A549 (cell line): Measurements from ENCODE around the gene MECR. TPM values are rescaled to one million over a fixed set of nuclear protein-coding genes. Genes with fewer than 3 reads are reported as not detected.

Source experiments
- ATAC-seq, 2 experiments: fragments of 200-7000 bp in 1 of 2; fragments of >200 bp in 1 of 2; cut with Nextera tagmentation in 1 of 2; cut with Tn5 transposase in 1 of 2; 3 replicates each; pipeline versions ENCODE4 v1.8.0 to v1.9.1; 2018 to 2020; ENCODE audit warnings: mild to moderate bottlenecking in 1 of 2, moderate library complexity in 1 of 2
- CTCF ChIA-PET: fragments of 300-600 bp; sonication (Branson Sonifier 250); formaldehyde crosslinking; extraction: SDS; loops from one replicate; lab custom pipeline; 2021; ENCODE audit warnings: antibody characterized with exemption, inconsistent platforms; lab: Yijun Ruan, JAX
- POLR2A ChIA-PET: fragments of 350-600 bp; formaldehyde crosslinking; extraction: SDS; loops from one replicate; lab custom pipeline; 2021; ENCODE audit warnings: antibody characterized with exemption, inconsistent platforms; lab: Yijun Ruan, JAX
- DNase-seq, 2 experiments: peaks; one replicate each; pipeline versions ENCODE4 v3.0.0 to v3.0.0-alpha.2; 2011 to 2016; ENCODE audit warnings: low read depth in 1 of 2, low spot score in 1 of 2
- FAIRE-seq: peaks from 2 replicates; lab custom pipeline; 2011; peaks lifted over from hg19 to GRCh38; lab: Jason Lieb, UNC
- H3K27ac ChIP-seq, 2 experiments: fragments of >200 bp; sonication (Bioruptor Twin); formaldehyde crosslinking; 3 replicates each; pipeline ENCODE4 v1.5.1; 2016 to 2017
- H3K4me1 ChIP-seq: fragments of >200 bp; sonication (Bioruptor Twin); formaldehyde crosslinking; 3 replicates; pipeline ENCODE4 v1.6.1; 2016
- H3K4me2 ChIP-seq: fragments of >200 bp; sonication (Bioruptor Twin); formaldehyde crosslinking; 3 replicates; pipeline ENCODE4 v1.6.1; 2016
- H3K4me3 ChIP-seq: fragments of >200 bp; sonication (Bioruptor Twin); formaldehyde crosslinking; 3 replicates; pipeline ENCODE4 v1.5.1; 2016
- H3K9me3 ChIP-seq: fragments of >200 bp; sonication (Bioruptor Twin); formaldehyde crosslinking; 3 replicates; pipeline ENCODE4 v1.6.1; 2016
- BCL3 ChIP-seq: fragments of >200 bp; sonication (Bioruptor Twin); formaldehyde crosslinking; IDR thresholded peaks from 3 replicates; pipeline ENCODE4 v1.6.1; 2016
- BHLHE40 ChIP-seq: IDR thresholded peaks from 2 replicates; pipeline ENCODE4 v1.6.1; 2012; ENCODE audit warnings: low read depth, low read length, inconsistent platforms
- EHF ChIP-seq: fragments of 250-450 bp; sonication (Bioruptor Pico); IDR thresholded peaks from 2 replicates; pipeline ENCODE4 v1.5.0; 2020; ENCODE audit warnings: mild to moderate bottlenecking
- ELK1 ChIP-seq: fragments of 150-350 bp; IDR thresholded peaks from 2 replicates; pipeline ENCODE4 v1.6.1; 2014; ENCODE audit warnings: low read depth, mild to moderate bottlenecking, low read length
- FOSL2 ChIP-seq, 2 experiments: fragments of 450-650 bp in 1 of 2; fragments of >200 bp in 1 of 2; sonication (Bioruptor Twin) in 1 of 2; formaldehyde crosslinking; IDR thresholded peaks; 2 replicates each; pipeline versions ENCODE4 v1.5.0 to v1.6.1; 2016 to 2020; ENCODE audit warnings: mild to moderate bottlenecking in 1 of 2, moderate library complexity in 1 of 2
- FOXS1 ChIP-seq: fragments of 250-450 bp; sonication (Bioruptor Pico); IDR thresholded peaks from 2 replicates; pipeline ENCODE4 v1.5.0; 2020; ENCODE audit warnings: mild to moderate bottlenecking, moderate library complexity
- GATA3 ChIP-seq: IDR thresholded peaks from 2 replicates; pipeline ENCODE4 v1.6.1; 2012; ENCODE audit warnings: borderline replicate concordance
- HDAC2 ChIP-seq: fragments of 200-600 bp; sonication (generic); IDR thresholded peaks from 2 replicates; pipeline ENCODE4 v1.6.1; 2016
- HEYL ChIP-seq: fragments of 250-450 bp; sonication (Bioruptor Pico); IDR thresholded peaks from 2 replicates; pipeline ENCODE4 v1.8.0; 2021; ENCODE audit warnings: mild to moderate bottlenecking, moderate library complexity
- JUN ChIP-seq, 2 experiments: fragments of >200 bp; sonication (Bioruptor Twin); formaldehyde crosslinking; IDR thresholded peaks; 2 replicates in 1 of 2; 3 replicates in 1 of 2; pipeline ENCODE4 v1.6.1; 2016 to 2017
- MAFK ChIP-seq: fragments of 450-650 bp; IDR thresholded peaks from 2 replicates; pipeline ENCODE4 v1.6.1; 2014; ENCODE audit not compliant: partially characterized antibody
- NFE2L2 ChIP-seq: fragments of 150-350 bp; conservative IDR thresholded peaks from 2 replicates; pipeline ENCODE4 v1.6.1; 2014; ENCODE audit warnings: low read length
- POLR2AphosphoS2 ChIP-seq: conservative IDR thresholded peaks from 2 replicates; pipeline ENCODE4 v1.6.1; 2012; ENCODE audit warnings: low read length, improper control_type of control experiment, inconsistent platforms
- SREBF2 ChIP-seq: fragments of 450-650 bp; IDR thresholded peaks from 2 replicates; pipeline ENCODE4 v1.6.1; 2014; ENCODE audit warnings: mild to moderate bottlenecking, moderate library complexity
- WGBS: methylation state at CpG from one replicate; pipeline ENCODE4 v1.1.6; 2017; ENCODE audit errors: missing lambda C conversion rate; 5-methylcytosine and 5-hydroxymethylcytosine counted together
- polyA plus RNA-seq, 4 experiments: library from polyadenylated mRNA; depleted of rRNA in 3 of 4; stranded (reverse); fragments of >200 nt; fragmentation: RNase III in 1 of 4; extraction: RNeasy Plus Mini Kit Qiagen cat#74134 plus additional on column Dnase treatment in 1 of 4; gene quantifications; 2 replicates in 3 of 4; 3 replicates in 1 of 4; pipeline ENCODE4 v1.2.3, GENCODE V29; 2011 to 2017
- TF ChIP-seq, protein P1 (sequence below): fragments of >200 bp; sonication (Bioruptor Twin); formaldehyde crosslinking; IDR thresholded peaks from 3 replicates; pipeline ENCODE4 v1.5.1; 2016
- TF ChIP-seq, protein P2 (sequence below): IDR thresholded peaks from 2 replicates; pipeline ENCODE4 v1.6.1; 2012

The MECR gene
- polyA plus RNA-seq, 2 of the 4 experiments (the other 2 are of a cell fraction) = 14.2 to 21.4 TPM

GRCh38 chr1:29221296-29221695 lies 9.4 kb downstream of the MECR start (continued):
- TF ChIP-seq, protein P1, sequence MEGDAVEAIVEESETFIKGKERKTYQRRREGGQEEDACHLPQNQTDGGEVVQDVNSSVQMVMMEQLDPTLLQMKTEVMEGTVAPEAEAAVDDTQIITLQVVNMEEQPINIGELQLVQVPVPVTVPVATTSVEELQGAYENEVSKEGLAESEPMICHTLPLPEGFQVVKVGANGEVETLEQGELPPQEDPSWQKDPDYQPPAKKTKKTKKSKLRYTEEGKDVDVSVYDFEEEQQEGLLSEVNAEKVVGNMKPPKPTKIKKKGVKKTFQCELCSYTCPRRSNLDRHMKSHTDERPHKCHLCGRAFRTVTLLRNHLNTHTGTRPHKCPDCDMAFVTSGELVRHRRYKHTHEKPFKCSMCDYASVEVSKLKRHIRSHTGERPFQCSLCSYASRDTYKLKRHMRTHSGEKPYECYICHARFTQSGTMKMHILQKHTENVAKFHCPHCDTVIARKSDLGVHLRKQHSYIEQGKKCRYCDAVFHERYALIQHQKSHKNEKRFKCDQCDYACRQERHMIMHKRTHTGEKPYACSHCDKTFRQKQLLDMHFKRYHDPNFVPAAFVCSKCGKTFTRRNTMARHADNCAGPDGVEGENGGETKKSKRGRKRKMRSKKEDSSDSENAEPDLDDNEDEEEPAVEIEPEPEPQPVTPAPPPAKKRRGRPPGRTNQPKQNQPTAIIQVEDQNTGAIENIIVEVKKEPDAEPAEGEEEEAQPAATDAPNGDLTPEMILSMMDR = no peak
- no peak for TF ChIP-seq HDAC2
- no peak for TF ChIP-seq EHF (CRISPR knock-in tag)
- TF ChIP-seq FOXS1 = no peak
- TF ChIP-seq BHLHE40 = no peak
- TF ChIP-seq SREBF2 = no peak
- TF ChIP-seq, all 56 proteins: peak for 0

GRCh38 chr1:29218223-29218622 lies 12.5 kb downstream of the MECR start:
- POLR2A ChIA-PET = interaction anchor here (0.5 to 1.5 kb wide), 2 partner anchors 36 to 163 kb away, joined by 3 read pairs; partner anchors contain the start of gene SRSF4

GRCh38 chr1:29217633-29218032 lies 13.1 kb downstream of the MECR start:
- FAIRE-seq (no peak), ATAC-seq (no peak)
- WGBS = 100% methylated on average over 2 of the region's 2 CpGs
- no peak overlapping the region for H3K4me2 ChIP-seq
- no peaks in the 10 kb centered on the region for H3K4me1 ChIP-seq
- no peak overlapping the region for H3K27ac ChIP-seq
- CTCF ChIA-PET = interaction anchor here (1.1 kb wide), 1 partner anchor 19 kb away, joined by 5 read pairs; the partner anchor contains the start of gene PTPRU
- no peak overlapping the region for H3K4me3 ChIP-seq
- TF ChIP-seq MAFK (no peak), NFE2L2 (no peak), GATA3 (no peak), SREBF2 (no peak), FOSL2 (IDR thresholded peaks at IDR 0.05) (no peak), FOSL2 (CRISPR knock-in tag; IDR thresholded peaks at IDR 0.05) (no peak)
- TF ChIP-seq, protein P2, sequence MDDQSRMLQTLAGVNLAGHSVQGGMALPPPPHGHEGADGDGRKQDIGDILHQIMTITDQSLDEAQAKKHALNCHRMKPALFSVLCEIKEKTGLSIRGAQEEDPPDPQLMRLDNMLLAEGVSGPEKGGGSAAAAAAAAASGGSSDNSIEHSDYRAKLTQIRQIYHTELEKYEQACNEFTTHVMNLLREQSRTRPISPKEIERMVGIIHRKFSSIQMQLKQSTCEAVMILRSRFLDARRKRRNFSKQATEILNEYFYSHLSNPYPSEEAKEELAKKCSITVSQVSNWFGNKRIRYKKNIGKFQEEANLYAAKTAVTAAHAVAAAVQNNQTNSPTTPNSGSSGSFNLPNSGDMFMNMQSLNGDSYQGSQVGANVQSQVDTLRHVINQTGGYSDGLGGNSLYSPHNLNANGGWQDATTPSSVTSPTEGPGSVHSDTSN = no peak
- TF ChIP-seq, all 56 proteins: peak for 0
- POLR2A ChIA-PET = interaction anchor here (0.5 to 1.5 kb wide), 2 partner anchors 36 to 163 kb away, joined by 3 read pairs; partner anchors contain the start of gene SRSF4
- H3K9me3 ChIP-seq = no peaks in the 10 kb centered on the region
- no peak for DNase-seq

More at GRCh38 chr1:29218223-29218622, 12.5 kb downstream of the MECR start:
- 100% methylated on average over 2 of the region's 2 CpGs for WGBS
- FAIRE-seq = no peak
- Histone ChIP-seq H3K4me1 (no peaks in the 10 kb centered on the region), H3K4me2 (no peak overlapping the region), H3K4me3 (no peak overlapping the region), H3K9me3 (no peaks in the 10 kb centered on the region), H3K27ac (no peak overlapping the region)
- DNase-seq = no peak
- ATAC-seq = no peak
- CTCF ChIA-PET = interaction anchor here (1.1 kb wide), 1 partner anchor 18 kb away, joined by 5 read pairs; the partner anchor contains the start of gene PTPRU
- TF ChIP-seq POLR2AphosphoS2 = no peak
- TF ChIP-seq, protein P2 = no peak
- TF ChIP-seq JUN (IDR thresholded peaks at IDR 0.05) = no peak
- no peak for TF ChIP-seq BCL3
- no peak for TF ChIP-seq HEYL (CRISPR knock-in tag)
- TF ChIP-seq ELK1 = no peak
